HG03025 (cell line): ENCODE results near the gene EML2.

Source experiments
- ATAC-seq: cut with Tn5 transposase; IDR thresholded peaks from one replicate; pipeline ENCODE4 v1.9.1; 2021; ENCODE audit warnings: mild to moderate bottlenecking, moderate library complexity; ENCODE audit not compliant: unreplicated experiment, low FRiP score

The EML2 gene

GRCh38 chr19:45590300-45591003 lies 48.7 kb downstream of the EML2 start:
- no peak for ATAC-seq

- ATAC-seq: no peak
Measured at GRCh38 chr19:45589768-45590167, 49.4 kb downstream of the EML2 start.

GRCh38 chr19:45587873-45588272 lies 51.3 kb downstream of the EML2 start:
- ATAC-seq: no peak

- ATAC-seq: no peak
Measured at GRCh38 chr19:45585158-45585577, 54.0 kb downstream of the EML2 start.

GRCh38 chr19:45584332-45585157 lies 54.7 kb downstream of the EML2 start, which contains the start of gene OPA3:
Gene OPA3, minus strand, starts transcription at chr19:45584802. Its CDS starts 38 bp downstream, at chr19:45584764.
- peak; percentile 92 for ATAC-seq

GRCh38 chr19:45581576-45581975 lies 57.6 kb downstream of the EML2 start:
- ATAC-seq: no peak

GRCh38 chr19:45578861-45579260 lies 60.3 kb downstream of the EML2 start:
- no peak for ATAC-seq

GRCh38 chr19:45577111-45577905 lies 61.9 kb downstream of the EML2 start:
- no peak for ATAC-seq

- no peak for ATAC-seq
Measured at GRCh38 chr19:45576682-45577081, 62.5 kb downstream of the EML2 start.

- ATAC-seq: no peak
Measured at GRCh38 chr19:45575216-45575615, 64.0 kb downstream of the EML2 start.

- no peak for ATAC-seq
Measured at GRCh38 chr19:45574526-45574925, 64.7 kb downstream of the EML2 start.

- ATAC-seq: no peak
Measured at GRCh38 chr19:45571457-45572220, 67.6 kb downstream of the EML2 start.

GRCh38 chr19:45569619-45570421 lies 69.4 kb downstream of the EML2 start:
- ATAC-seq: no peak

- ATAC-seq: no peak
Measured at GRCh38 chr19:45568732-45569131, 70.5 kb downstream of the EML2 start.

GRCh38 chr19:45567609-45568008 lies 71.6 kb downstream of the EML2 start:
- no peak for ATAC-seq

GRCh38 chr19:45564131-45564780 lies 74.9 kb downstream of the EML2 start:
- no peak for ATAC-seq

- no peak for ATAC-seq
Measured at GRCh38 chr19:45560686-45561085, 78.5 kb downstream of the EML2 start.

GRCh38 chr19:45560038-45560437 lies 79.2 kb downstream of the EML2 start:
- ATAC-seq: no peak
